Body of pancreas (tissue), 4 donors: ENCODE results near the gene TM9SF4.

Source experiments
- CTCF ChIP-seq, 7 experiments: fragments of 450-650 bp in 4 of 7; fragments of 200-600 bp in 3 of 7; sonication (generic) in 3 of 7; IDR thresholded peaks; one replicate each; pipeline ENCODE4 v1.5.1; 2016 to 2019; ENCODE audit warnings: antibody characterized with exemption in 7 of 7
- POLR2A ChIP-seq, 3 donors: fragments of 450-650 bp; IDR thresholded peaks; one replicate each; pipeline ENCODE4 v1.6.1; 2016; ENCODE audit warnings: antibody characterized with exemption in 3 of 3, mild to moderate bottlenecking in 2 of 3

DNA sequence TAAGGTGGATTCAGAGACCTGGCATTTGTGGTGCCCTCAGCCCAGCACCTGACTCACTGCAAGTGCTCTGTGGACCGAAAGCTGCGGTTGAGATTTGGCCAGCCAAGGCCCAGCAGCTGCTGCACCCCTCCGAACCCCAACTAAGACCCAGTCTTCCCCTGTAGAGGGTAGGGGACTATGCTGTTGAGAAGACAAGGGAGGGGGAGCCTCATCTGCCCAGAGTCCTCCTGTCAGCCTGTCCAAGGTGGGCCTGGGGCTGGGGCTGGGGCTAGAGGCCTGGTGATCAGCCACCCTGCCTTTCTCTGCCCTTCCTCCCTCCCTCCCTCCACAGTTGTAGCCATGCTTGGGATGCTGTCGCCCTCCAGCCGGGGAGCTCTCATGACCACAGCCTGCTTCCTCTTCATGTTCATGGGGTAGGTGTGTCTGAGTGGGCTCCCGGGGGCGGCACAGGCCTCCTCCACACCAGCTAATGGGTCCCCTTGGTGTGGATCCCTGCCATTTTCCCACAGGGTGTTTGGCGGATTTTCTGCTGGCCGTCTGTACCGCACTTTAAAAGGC lies 40.9 kb downstream of the TM9SF4 start:
- TF ChIP-seq CTCF (IDR thresholded peaks at IDR 0.05), result no peak
- TF ChIP-seq POLR2A (IDR thresholded peaks at IDR 0.05), result no peak
